Left lobe of liver (tissue), 2 donors: Measurements from ENCODE around the gene DCANP1. TPM values are rescaled to one million over a fixed set of nuclear protein-coding genes. Genes with fewer than 3 reads are reported as not detected.
A peak's percentile ranks its signal among the peaks of the same experiment; 100 is the strongest.

ENCODE experiments used
- ATAC-seq: fragments of 200-7000 bp; cut with Tn5 transposase; one replicate; pipeline ENCODE4 v1.9.1; 2020; ENCODE audit warnings: mild to moderate bottlenecking, moderate library complexity
- DNase-seq: peaks from one replicate; pipeline ENCODE4 v3.0.0-alpha.2; 2020; ENCODE audit warnings: low spot score
- total RNA-seq: library from RNA; stranded (reverse); gene quantifications from one replicate; pipeline ENCODE4 v1.2.1, GENCODE V29; 2021
- donor health status: DM: no; HTN: no; CAD: no; lungs with moderate emphysema.
- donor health status: DM: no; HTN: yes; CAD: no.

The DCANP1 gene
- total RNA-seq, 1 donor from 2014 or later, result not detected

DNA sequence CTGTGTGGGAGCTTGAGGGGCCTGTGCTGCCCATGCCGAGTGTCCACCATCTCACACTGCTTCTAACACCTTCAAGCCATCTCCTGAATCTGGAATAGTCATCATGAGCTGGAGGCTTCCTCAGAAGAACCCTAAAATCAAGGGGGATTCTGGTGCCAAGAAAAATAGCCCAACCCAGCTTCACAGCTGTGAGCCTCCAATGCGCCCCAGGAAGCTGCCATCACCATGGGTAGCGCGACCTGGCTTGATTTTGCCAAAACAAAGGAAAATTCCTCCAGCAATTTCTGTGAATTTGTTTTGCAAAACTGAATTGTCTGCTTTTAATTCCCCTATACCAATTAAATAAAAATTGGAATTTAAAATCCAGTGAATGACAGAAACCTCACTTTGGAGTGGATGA, 11.2 kb upstream of the DCANP1 start:
- DNase-seq, result no peak
- ATAC-seq, result no peak

- peak; percentile 72 for DNase-seq
- ATAC-seq, result peak; percentile 95
Observed at GRCh38 chr5:135457424-135458071, 10.4 kb upstream of the DCANP1 start.

- DNase-seq (no peak), ATAC-seq (peak; percentile 34)
Observed at GRCh38 chr5:135456238-135457099, 9.3 kb upstream of the DCANP1 start.

DNA sequence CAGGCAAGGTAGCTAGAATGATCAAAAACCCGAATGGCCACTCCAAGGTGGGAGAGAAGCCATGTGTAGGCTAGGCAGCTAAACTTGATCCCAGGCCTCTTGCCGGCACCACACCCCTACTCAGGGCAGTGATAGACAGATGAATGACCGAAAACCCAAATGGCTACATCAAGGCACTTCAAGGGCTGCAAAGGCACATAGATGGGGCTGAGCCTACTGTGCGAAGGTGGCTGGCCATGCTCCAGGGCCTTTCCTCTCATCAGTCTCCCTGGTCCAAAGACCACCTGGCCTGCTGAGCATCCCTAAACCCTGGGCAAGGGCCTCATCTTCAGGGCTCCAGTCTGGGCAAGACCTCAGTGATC, 8.7 kb upstream of the DCANP1 start:
- ATAC-seq (no peak), DNase-seq (no peak)

DNA sequence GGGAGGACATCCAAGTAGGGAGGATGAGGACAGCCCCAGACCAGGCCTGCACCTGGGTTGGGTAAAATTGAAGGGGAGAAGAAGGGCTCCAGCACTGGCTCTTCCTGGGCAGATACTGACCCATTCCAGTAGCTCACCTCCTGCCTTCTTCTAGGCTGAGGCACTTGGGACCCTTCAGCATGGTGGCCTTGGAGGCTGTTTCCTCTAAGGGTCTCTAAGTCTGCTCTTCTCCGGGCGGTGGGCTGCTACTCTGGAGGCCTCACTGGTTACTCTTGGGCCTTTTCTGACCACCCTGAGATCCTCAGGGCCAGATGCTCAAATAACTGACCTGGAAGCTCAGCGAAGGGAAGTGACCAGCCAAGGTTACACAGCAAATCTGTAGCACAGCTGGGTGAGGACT, 7.8 kb upstream of the DCANP1 start:
- ATAC-seq (no peak), DNase-seq (no peak)

DNA sequence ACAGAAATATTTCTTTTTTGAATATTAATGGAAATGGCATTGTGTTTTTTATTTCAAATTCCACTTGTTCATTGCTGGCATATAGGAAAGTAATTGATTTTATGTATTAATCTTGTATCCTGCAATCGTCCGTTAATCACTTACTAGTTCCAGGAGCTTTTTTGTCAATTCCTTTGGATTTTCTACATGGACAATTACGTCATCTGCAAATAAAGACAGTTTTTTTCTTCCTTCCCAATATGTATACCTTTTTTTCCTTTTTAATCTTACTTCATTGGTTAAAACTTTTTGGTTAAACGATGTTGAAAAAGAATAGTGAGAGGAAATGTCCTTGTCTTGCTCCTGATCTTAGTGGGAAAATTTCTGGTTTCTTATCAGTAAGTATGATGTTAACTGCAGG, 6.5 kb upstream of the DCANP1 start:
- no peak for DNase-seq
- ATAC-seq, result no peak

- DNase-seq, result no peak
- ATAC-seq, result no peak
Observed at GRCh38 chr5:135452321-135453030, 5.3 kb upstream of the DCANP1 start, which contains the start of gene TIFAB. TSS of gene TIFAB (minus strand) at chr5:135452351. CDS start at chr5:135449939, 2,412 bp downstream.

GRCh38 chr5:135451581-135452320, 4.6 kb upstream of the DCANP1 start:
- ATAC-seq, result no peak
- no peak for DNase-seq

DNA sequence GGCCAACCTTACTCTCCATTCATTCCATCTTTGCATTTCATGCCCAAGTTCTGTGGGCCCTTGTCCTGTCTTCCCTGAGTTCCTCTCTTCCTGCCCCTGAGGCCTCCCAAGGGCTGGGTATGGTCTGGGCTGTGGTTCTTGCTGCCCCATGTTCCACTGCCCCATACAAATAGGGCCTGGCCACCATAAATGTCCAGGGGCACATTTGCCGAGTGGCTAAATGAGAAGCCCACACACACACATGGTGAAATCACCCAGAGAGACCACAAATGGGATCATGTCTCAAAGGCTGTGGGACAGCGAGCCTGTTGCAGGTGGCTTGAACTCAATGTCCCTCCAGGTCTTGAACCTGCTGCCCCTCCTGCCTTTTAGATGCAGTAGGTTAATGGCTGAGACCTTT, 3.8 kb upstream of the DCANP1 start:
- DNase-seq (no peak), ATAC-seq (no peak)

- DNase-seq (no peak), ATAC-seq (no peak)
Observed at GRCh38 chr5:135450336-135450735, 3.2 kb upstream of the DCANP1 start.

DNA sequence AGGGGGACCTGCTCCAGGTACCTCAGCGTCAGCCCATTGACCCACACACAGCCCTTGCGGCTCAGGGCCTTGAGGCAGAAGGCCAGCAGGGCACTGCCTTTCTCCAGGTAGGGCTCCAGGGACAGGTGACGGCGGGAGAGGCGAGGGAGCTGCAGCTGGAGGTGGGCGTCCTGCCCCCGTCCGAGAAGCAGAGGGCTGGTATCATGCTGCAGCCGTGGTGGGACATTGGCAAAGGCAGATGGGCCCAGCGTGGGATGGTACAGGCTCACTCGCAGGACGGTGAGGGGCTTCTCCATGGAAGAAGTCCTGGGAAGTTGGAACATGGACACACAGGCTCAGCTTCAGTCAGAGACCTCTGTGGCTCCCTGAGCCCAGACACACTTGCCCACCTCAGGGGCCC, 2.5 kb upstream of the DCANP1 start:
- ATAC-seq (no peak), DNase-seq (no peak)

DNA sequence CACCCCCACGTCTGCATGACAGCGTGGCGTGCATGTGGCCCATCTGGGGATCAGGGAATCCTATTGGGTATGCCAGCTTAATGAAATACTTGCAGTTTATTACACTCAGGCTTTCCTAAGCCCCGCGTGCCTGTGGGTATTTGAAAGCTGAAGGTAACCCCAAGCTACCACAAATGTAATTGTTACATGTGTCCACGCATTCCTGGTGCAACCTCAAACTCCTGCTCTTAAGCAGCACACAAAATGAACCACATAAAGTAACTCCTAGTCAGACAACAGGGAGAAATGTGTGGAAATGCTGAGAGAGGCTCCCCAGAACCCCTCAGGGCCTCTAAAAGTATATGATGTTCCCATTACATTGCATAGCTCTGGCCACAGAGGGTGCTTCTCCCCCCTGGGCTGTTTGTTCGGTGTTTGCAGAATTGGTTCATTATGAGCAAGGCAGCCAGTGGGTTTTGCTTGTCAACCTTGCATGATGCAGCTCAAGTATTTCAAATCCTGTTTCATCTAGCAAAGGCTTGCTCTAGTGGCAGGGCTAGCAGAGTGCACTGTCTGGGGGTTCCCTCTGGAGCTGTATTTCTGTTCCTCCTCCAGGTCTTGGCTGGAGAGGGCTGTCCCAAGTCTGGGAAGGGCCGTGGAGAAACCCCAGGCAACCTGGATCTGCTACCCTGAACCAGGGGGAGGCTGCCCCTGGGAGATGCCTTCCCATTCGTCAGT, 1.8 kb upstream of the DCANP1 start:
- DNase-seq, result no peak
- ATAC-seq, result no peak

DNA sequence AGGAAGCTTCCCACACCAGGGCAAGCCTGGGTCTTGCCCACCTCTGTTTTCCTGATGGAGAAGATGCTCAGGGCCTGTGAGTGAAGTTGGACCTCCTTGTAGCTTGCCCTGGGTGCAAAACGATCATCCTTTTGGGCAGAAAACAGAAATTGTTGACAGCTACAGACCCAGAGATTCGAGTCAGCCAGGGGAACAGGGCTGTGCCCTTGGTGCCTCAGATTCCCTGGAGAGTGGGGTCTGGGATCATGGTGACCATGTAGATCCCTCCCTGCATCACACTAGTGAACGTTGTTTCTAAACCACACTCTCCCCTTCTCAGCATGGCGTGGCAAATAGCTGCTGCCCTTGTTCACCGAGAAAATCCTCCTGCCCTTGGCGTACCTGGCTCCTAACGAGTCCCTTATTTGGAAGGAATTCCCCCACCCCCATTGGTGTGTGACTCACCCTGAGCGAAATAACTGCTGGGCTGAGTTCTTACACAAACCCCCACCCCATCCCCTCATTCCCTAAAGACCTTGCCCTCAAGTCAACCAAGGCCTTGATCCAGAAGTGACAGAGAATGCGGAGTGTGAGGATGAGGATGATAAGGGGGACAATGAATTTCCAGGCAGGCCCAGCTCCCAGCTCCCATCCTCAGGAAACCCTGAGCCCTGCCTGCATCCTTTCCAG, 1.1 kb upstream of the DCANP1 start:
- no peak for DNase-seq
- no peak for ATAC-seq

DNA sequence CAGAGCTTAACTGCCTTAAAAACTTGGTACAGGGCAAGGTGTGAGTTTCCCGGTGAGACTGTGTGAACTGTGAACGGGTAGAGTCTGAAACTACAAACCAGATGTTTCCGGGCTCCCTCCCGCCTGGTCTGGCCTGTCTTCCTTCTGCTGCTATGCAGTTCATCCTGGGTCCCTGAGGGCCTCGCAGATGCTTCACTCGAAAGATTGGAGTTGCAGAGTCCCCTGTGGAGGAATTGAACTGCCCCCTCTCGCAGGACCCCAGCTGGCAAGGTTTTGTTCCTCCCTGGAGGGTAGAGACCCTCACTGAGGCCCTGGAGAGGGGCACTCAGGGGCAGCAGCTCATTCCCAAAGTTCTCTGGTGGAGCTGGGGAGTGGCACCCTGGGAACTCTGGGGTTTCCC, 533 bp downstream of the DCANP1 start:
- no peak for ATAC-seq
- peak; percentile 31 for DNase-seq

GRCh38 chr5:135446206-135446605, 942 bp downstream of the DCANP1 start:
- DNase-seq (peak; percentile 12), ATAC-seq (no peak)

GRCh38 chr5:135445306-135445985, 1.7 kb downstream of the DCANP1 start:
- DNase-seq, result peak; percentile 35
- no peak for ATAC-seq

GRCh38 chr5:135444881-135445280, 2.3 kb downstream of the DCANP1 start:
- ATAC-seq (no peak), DNase-seq (peak; percentile 23)

DNA sequence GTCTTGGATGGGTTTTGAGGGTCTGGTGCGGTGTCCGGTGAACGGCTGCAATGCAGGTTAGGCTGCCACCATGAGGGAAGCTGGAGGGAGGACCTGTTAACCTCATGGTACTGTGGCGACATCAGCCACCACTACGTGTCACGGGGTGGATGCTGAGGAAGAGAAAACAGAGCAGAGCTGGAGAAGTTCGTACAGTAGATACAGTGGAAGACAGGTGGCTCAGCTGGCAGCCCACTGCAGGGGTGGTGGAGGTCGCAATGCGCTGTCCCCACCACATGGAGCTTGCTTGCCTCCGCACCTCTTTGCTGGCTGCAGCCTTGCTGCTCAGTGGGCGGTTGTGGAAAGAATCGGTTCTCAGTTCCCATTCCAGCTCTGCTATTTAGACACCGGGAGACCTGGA, 2.8 kb downstream of the DCANP1 start:
- ATAC-seq (no peak), DNase-seq (peak; percentile 29)
